ENCODE results near the gene ASB15.

Gene ASB15

GRCh38 chr7:123643495-123644441, 42.1 kb downstream of the ASB15 start (continued):
- TF ChIP-seq, protein P1, sequence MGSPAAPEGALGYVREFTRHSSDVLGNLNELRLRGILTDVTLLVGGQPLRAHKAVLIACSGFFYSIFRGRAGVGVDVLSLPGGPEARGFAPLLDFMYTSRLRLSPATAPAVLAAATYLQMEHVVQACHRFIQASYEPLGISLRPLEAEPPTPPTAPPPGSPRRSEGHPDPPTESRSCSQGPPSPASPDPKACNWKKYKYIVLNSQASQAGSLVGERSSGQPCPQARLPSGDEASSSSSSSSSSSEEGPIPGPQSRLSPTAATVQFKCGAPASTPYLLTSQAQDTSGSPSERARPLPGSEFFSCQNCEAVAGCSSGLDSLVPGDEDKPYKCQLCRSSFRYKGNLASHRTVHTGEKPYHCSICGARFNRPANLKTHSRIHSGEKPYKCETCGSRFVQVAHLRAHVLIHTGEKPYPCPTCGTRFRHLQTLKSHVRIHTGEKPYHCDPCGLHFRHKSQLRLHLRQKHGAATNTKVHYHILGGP (tag by site-specific recombination; IDR thresholded peaks at IDR 0.05) = 0 out of 2 replicates have a peak, but pooled peaks have one; percentile 42
- TF ChIP-seq ZNF626 (tag by site-specific recombination; IDR thresholded peaks at IDR 0.05) (no peak), ZNF398 (tag by site-specific recombination; IDR thresholded peaks at IDR 0.05) (peak; percentile 40; the same call in 1 of the 2 replicates), ZBTB1 (tag by site-specific recombination; IDR thresholded peaks at IDR 0.05) (0 out of 2 replicates have a peak, but pooled peaks have one; percentile 25), ZNF335 (tag by site-specific recombination; conservative IDR thresholded peaks at IDR 0.05) (peak; percentile 95), ZNF416 (tag by site-specific recombination; IDR thresholded peaks at IDR 0.05) (no peak), ZNF561 (tag by site-specific recombination; IDR thresholded peaks at IDR 0.05; ENCODE audit: borderline replicate concordance) (peak; percentile 91), ZXDB (tag by site-specific recombination; IDR thresholded peaks at IDR 0.05) (peak; percentile 81), ZNF514 (tag by site-specific recombination; IDR thresholded peaks at IDR 0.05) (no peak), ZNF843 (tag by site-specific recombination; IDR thresholded peaks at IDR 0.05) (peak; percentile 88), ZNF114 (tag by site-specific recombination; IDR thresholded peaks at IDR 0.05) (no peak), ZNF169 (tag by site-specific recombination; IDR thresholded peaks at IDR 0.05) (no peak), ZNF146 (tag by site-specific recombination; IDR thresholded peaks at IDR 0.05) (no peak), BCL11A (tag by site-specific recombination; IDR thresholded peaks at IDR 0.05; ENCODE audit: low read depth) (peak; percentile 53; the same call in 1 of the 2 replicates), ZNF37A (tag by site-specific recombination; IDR thresholded peaks at IDR 0.05) (no peak), ZEB2 (tag by site-specific recombination; IDR thresholded peaks at IDR 0.05) (peak; percentile 84), ZNF274 (IDR thresholded peaks at IDR 0.05; ENCODE audit: low read length) (no peak), ZNF274 (tag by site-specific recombination; IDR thresholded peaks at IDR 0.05; ENCODE audit: borderline replicate concordance) (no peak), ZNF354C (tag by site-specific recombination; IDR thresholded peaks at IDR 0.05; ENCODE audit: borderline replicate concordance, low read depth) (no peak), OVOL3 (tag by site-specific recombination; IDR thresholded peaks at IDR 0.05) (no peak), ZNF645 (tag by site-specific recombination; IDR thresholded peaks at IDR 0.05) (no peak), ZNF701 (tag by site-specific recombination; IDR thresholded peaks at IDR 0.05) (no peak), EGR2 (tag by site-specific recombination; IDR thresholded peaks at IDR 0.05; ENCODE audit: low read depth) (no peak), GLIS2 (tag by site-specific recombination; IDR thresholded peaks at IDR 0.05) (no peak), ZNF362 (tag by site-specific recombination; IDR thresholded peaks at IDR 0.05) (peak; percentile 67; the same call in 1 of the 2 replicates), ZNF248 (tag by site-specific recombination; IDR thresholded peaks at IDR 0.05) (no peak)
- TF ChIP-seq, protein P2, sequence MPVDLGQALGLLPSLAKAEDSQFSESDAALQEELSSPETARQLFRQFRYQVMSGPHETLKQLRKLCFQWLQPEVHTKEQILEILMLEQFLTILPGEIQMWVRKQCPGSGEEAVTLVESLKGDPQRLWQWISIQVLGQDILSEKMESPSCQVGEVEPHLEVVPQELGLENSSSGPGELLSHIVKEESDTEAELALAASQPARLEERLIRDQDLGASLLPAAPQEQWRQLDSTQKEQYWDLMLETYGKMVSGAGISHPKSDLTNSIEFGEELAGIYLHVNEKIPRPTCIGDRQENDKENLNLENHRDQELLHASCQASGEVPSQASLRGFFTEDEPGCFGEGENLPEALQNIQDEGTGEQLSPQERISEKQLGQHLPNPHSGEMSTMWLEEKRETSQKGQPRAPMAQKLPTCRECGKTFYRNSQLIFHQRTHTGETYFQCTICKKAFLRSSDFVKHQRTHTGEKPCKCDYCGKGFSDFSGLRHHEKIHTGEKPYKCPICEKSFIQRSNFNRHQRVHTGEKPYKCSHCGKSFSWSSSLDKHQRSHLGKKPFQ (tag by site-specific recombination; IDR thresholded peaks at IDR 0.05) = no peak
- TF ChIP-seq, protein P3, sequence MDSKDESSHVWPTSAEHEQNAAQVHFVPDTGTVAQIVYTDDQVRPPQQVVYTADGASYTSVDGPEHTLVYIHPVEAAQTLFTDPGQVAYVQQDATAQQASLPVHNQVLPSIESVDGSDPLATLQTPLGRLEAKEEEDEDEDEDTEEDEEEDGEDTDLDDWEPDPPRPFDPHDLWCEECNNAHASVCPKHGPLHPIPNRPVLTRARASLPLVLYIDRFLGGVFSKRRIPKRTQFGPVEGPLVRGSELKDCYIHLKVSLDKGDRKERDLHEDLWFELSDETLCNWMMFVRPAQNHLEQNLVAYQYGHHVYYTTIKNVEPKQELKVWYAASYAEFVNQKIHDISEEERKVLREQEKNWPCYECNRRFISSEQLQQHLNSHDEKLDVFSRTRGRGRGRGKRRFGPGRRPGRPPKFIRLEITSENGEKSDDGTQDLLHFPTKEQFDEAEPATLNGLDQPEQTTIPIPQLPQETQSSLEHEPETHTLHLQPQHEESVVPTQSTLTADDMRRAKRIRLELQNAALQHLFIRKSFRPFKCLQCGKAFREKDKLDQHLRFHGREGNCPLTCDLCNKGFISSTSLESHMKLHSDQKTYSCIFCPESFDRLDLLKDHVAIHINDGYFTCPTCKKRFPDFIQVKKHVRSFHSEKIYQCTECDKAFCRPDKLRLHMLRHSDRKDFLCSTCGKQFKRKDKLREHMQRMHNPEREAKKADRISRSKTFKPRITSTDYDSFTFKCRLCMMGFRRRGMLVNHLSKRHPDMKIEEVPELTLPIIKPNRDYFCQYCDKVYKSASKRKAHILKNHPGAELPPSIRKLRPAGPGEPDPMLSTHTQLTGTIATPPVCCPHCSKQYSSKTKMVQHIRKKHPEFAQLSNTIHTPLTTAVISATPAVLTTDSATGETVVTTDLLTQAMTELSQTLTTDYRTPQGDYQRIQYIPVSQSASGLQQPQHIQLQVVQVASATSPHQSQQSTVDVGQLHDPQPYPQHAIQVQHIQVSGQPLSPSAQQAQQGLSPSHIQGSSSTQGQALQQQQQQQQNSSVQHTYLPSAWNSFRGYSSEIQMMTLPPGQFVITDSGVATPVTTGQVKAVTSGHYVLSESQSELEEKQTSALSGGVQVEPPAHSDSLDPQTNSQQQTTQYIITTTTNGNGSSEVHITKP (tag by site-specific recombination; IDR thresholded peaks at IDR 0.05) = peak; percentile 88

All from HEK293 (cell line).